Left renal pelvis (tissue), 4 donors: ENCODE results near the gene SNAPC2. TPM values are rescaled to one million over a fixed set of nuclear protein-coding genes. Genes with fewer than 3 reads are reported as not detected.
"Not testable (repeated sequence)": the region's sequence is repeated elsewhere in the genome, so short reads cannot be mapped to it uniquely, and the experiment has no call there.

ENCODE experiments used
- DNase-seq, 4 donors: peaks; one replicate each; pipeline ENCODE4 v3.0.0-alpha.2; 2013; ENCODE audit warnings: low read depth in 4 of 4, low spot score in 3 of 4
- polyA plus RNA-seq, 4 donors: library from polyadenylated mRNA; unstranded; fragments of 120-200 nt; gene quantifications; one replicate each; pipeline ENCODE4 v1.2.1, GENCODE V29; 2013; ENCODE audit not compliant: insufficient read length in 4 of 4

Gene SNAPC2
- polyA plus RNA-seq, 4 donors, result 13.6 to 20.9 (median 16.1) TPM

GRCh38 chr19:7888145-7888825 lies 31.9 kb upstream of the SNAPC2 start, which contains the start of gene LRRC8E:
LRRC8E (plus strand) TSS chr19:7888510; CDS start chr19:7895604, 7,094 bp downstream.
- DNase-seq, result no peak

GRCh38 chr19:7888826-7889217 lies 31.3 kb upstream of the SNAPC2 start:
- no peak for DNase-seq

- DNase-seq, result not testable (repeated sequence)
Measured at GRCh38 chr19:7893362-7894101, 26.6 kb upstream of the SNAPC2 start.

- DNase-seq, result no peak
Measured at GRCh38 chr19:7894612-7895309, 25.4 kb upstream of the SNAPC2 start.

- DNase-seq, result no peak
Measured at GRCh38 chr19:7895565-7895964, 24.6 kb upstream of the SNAPC2 start.

- DNase-seq, result no peak
Measured at GRCh38 chr19:7897292-7897691, 22.8 kb upstream of the SNAPC2 start.

- no peak for DNase-seq
Measured at GRCh38 chr19:7898967-7899366, 21.2 kb upstream of the SNAPC2 start.

- DNase-seq, result no peak
Measured at GRCh38 chr19:7899751-7900378, 20.3 kb upstream of the SNAPC2 start.

GRCh38 chr19:7900401-7900870 lies 19.7 kb upstream of the SNAPC2 start:
- no peak for DNase-seq

GRCh38 chr19:7900931-7901330 lies 19.2 kb upstream of the SNAPC2 start:
- DNase-seq, result no peak

GRCh38 chr19:7901337-7901736 lies 18.8 kb upstream of the SNAPC2 start:
- DNase-seq, result no peak

- no peak for DNase-seq
Measured at GRCh38 chr19:7902796-7903243, 17.3 kb upstream of the SNAPC2 start.

- peak; percentile 98 to 99 (median 99) for DNase-seq
Measured at GRCh38 chr19:7903244-7904073, 16.7 kb upstream of the SNAPC2 start, which contains the start of gene MAP2K7. MAP2K7 (plus strand) TSS chr19:7903877; CDS start chr19:7903945, 68 bp downstream.

GRCh38 chr19:7904074-7905020 lies 15.8 kb upstream of the SNAPC2 start:
- no peak for DNase-seq

- no peak for DNase-seq
Measured at GRCh38 chr19:7905268-7905667, 14.9 kb upstream of the SNAPC2 start.

- DNase-seq, result no peak
Measured at GRCh38 chr19:7905859-7906258, 14.3 kb upstream of the SNAPC2 start.

GRCh38 chr19:7907122-7907521 lies 13.0 kb upstream of the SNAPC2 start:
- DNase-seq, result no peak

GRCh38 chr19:7907544-7907943 lies 12.6 kb upstream of the SNAPC2 start:
- DNase-seq, result no peak
